Glutamatergic neuron (in vitro differentiated cells): Measurements from ENCODE around the gene XPO5. TPM values are rescaled to one million over a fixed set of nuclear protein-coding genes. Genes with fewer than 3 reads are reported as not detected.
A peak's percentile ranks its signal among the peaks of the same experiment; 100 is the strongest.

Experiments
- DNase-seq: peaks from one replicate; pipeline ENCODE4 v3.0.0; 2022
- H3K27ac Mint-ChIP-seq: one replicate; pipeline ENCODE4 v1.8.0; 2020; ENCODE audit warnings: mild to moderate bottlenecking, mixed read lengths, inconsistent platforms; ENCODE audit not compliant: unreplicated experiment
- H3K27me3 Mint-ChIP-seq: one replicate; pipeline ENCODE4 v1.8.0; 2020; ENCODE audit warnings: mild to moderate bottlenecking, moderate library complexity, mixed read lengths, inconsistent platforms; ENCODE audit not compliant: unreplicated experiment
- H3K36me3 Mint-ChIP-seq: one replicate; pipeline ENCODE4 v1.8.0; 2020; ENCODE audit warnings: mild to moderate bottlenecking, mixed read lengths, inconsistent platforms; ENCODE audit not compliant: unreplicated experiment
- H3K4me1 Mint-ChIP-seq: one replicate; pipeline ENCODE4 v1.8.0; 2020; ENCODE audit warnings: mild to moderate bottlenecking, low read depth, mixed read lengths, inconsistent platforms; ENCODE audit not compliant: unreplicated experiment
- H3K4me3 Mint-ChIP-seq: one replicate; pipeline ENCODE4 v1.8.0; 2020; ENCODE audit warnings: mild to moderate bottlenecking, mixed read lengths, inconsistent platforms; ENCODE audit not compliant: unreplicated experiment
- H3K9me3 Mint-ChIP-seq: one replicate; pipeline ENCODE4 v1.8.0; 2020; ENCODE audit warnings: mild to moderate bottlenecking, moderate library complexity, mixed read lengths, inconsistent platforms; ENCODE audit not compliant: unreplicated experiment
- total RNA-seq: library from RNA; stranded (reverse); fragmentation: NEBNext Ultra II Directional; extraction: Animal tissue kit (Norgen Biotek cat#: 25700); gene quantifications from one replicate; pipeline ENCODE4 v1.2.1, GENCODE V29; 2021; ENCODE audit not compliant: unreplicated experiment
- TF ChIP-seq, protein P1 (sequence below): fragments of 200-600 bp; sonication (generic); IDR thresholded peaks from one replicate; pipeline ENCODE4 v1.5.0; 2021; ENCODE audit not compliant: partially characterized antibody, unreplicated experiment

The XPO5 gene
- total RNA-seq, 1 donor from 2014 or later, result 52.7 TPM

DNA sequence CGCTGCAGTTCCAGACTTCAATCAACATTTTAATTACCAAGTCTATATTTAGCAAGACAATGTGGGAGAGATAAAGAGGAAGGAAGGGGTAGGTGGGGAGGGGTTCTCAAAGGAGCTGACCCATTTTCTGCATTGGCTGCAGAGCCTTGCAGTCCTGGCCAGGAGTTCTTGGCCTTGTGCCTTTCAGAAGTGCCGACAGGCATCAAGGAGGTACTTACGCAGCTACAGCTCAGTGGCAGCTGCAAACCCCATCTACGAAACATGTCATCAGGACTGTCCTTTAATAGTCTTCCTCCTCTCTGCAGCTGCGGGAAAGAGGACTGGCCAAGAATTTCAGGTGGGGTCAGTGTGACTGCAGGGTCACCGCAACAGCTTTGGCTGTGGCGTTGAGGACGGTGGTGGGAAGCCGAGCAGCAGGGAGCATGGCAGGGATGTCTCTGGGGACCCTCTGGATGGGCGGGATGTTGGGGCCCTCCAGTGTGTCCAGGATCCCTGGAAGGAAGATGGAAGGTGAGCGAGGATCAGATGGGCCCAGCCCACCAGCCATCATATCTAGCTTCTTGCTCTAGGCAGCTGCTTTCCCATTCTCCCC is 63.9 kb downstream of the XPO5 start:
- H3K36me3 Mint-ChIP-seq, result peaks cover 8% of the 10 kb centered on the region
- H3K27ac Mint-ChIP-seq, result no peak overlapping the region
- H3K4me1 Mint-ChIP-seq, result peaks cover 19% of the 10 kb centered on the region
- TF ChIP-seq, protein P1, sequence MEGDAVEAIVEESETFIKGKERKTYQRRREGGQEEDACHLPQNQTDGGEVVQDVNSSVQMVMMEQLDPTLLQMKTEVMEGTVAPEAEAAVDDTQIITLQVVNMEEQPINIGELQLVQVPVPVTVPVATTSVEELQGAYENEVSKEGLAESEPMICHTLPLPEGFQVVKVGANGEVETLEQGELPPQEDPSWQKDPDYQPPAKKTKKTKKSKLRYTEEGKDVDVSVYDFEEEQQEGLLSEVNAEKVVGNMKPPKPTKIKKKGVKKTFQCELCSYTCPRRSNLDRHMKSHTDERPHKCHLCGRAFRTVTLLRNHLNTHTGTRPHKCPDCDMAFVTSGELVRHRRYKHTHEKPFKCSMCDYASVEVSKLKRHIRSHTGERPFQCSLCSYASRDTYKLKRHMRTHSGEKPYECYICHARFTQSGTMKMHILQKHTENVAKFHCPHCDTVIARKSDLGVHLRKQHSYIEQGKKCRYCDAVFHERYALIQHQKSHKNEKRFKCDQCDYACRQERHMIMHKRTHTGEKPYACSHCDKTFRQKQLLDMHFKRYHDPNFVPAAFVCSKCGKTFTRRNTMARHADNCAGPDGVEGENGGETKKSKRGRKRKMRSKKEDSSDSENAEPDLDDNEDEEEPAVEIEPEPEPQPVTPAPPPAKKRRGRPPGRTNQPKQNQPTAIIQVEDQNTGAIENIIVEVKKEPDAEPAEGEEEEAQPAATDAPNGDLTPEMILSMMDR, result no peak
- peaks cover 20% of the 10 kb centered on the region for H3K27me3 Mint-ChIP-seq
- H3K9me3 Mint-ChIP-seq, result peaks cover 9% of the 10 kb centered on the region
- DNase-seq, result no peak
- peak overlapping the region; percentile 24 for H3K4me3 Mint-ChIP-seq

DNA sequence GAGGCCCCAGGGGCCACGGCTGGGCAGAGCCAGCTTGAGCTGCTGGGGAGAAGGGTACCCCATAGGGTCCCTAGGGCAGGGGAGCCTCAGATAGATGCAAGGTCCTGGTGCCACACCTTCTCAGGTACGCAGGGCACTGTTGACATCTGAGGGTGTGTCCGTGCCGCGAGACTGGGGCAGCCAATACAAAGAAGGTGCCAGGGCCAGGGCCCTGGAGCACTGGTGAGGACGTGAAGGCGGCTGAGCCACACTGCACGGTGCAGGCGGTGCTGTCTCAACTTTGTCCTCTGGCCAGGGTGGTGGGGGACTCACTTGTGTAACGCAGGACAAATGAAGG is 65.0 kb downstream of the XPO5 start:
- DNase-seq, result no peak
- Mint-ChIP-seq H3K4me3 (peak overlapping the region; percentile 82), H3K9me3 (peaks cover 9% of the 10 kb centered on the region), H3K4me1 (peaks cover 20% of the 10 kb centered on the region), H3K27ac (no peak overlapping the region), H3K27me3 (peaks cover 20% of the 10 kb centered on the region), H3K36me3 (peaks cover 8% of the 10 kb centered on the region)
- TF ChIP-seq, protein P1, result no peak

DNA sequence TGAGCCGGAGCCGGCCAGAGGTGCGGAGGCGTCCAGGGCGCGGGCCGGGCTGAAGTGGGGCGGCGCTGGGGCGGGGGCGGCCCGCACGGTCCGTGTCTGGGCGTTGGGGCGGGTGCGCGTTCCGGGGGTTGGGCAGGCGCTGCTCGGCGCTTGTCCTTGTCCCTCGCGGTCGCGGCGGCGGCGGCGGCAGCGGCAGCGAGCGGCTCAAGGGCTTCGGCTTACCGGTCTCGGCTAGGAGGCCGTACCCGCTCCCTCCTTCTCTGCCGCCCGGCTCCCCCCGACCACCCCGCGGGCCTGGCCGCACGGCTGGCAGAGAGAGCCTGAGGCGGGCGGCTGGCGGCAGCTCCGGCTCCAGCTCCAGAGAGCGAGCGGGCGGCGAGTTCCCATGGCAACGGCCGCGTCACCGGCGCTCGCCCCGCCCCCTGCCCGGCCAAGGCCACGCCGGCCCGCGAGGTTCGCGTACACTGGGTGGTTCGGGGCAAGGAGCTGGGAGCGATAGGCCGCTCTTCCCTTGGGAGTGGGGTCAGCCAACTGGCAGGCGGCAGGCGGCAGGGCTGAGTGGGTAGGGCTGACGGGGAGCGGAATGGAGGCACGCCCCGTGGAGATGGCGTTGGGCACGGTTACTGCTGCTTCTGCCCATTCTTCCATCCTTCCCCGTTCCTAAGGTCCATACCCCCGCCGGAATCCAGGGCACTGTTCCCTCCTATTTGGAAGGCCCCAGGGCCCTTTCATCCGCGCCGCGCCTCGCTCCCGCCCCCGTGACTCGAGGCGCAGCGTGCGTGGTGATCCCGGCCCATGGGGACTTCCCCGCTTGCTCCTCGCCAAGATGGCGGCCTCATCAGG is 65.6 kb downstream of the XPO5 start, which contains the start of gene LRRC73:
Gene LRRC73, minus strand, starts transcription at position 363 of the 843 bp plus-strand sequence. CDS start 561 bp downstream, outside the sequence.
- peak; percentile 95 for DNase-seq
- TF ChIP-seq, protein P1, result no peak
- H3K4me1 Mint-ChIP-seq, result peaks cover 17% of the 10 kb centered on the region
- H3K4me3 Mint-ChIP-seq, result peak within 1 kb of the TSS; percentile 91
- peak within 1 kb of the TSS; percentile 50 for H3K27ac Mint-ChIP-seq
- peaks cover 6% of the 10 kb centered on the region for H3K36me3 Mint-ChIP-seq
- H3K27me3 Mint-ChIP-seq, result peaks cover 20% of the 10 kb centered on the region
- H3K9me3 Mint-ChIP-seq, result peaks cover 8% of the 10 kb centered on the region

DNA sequence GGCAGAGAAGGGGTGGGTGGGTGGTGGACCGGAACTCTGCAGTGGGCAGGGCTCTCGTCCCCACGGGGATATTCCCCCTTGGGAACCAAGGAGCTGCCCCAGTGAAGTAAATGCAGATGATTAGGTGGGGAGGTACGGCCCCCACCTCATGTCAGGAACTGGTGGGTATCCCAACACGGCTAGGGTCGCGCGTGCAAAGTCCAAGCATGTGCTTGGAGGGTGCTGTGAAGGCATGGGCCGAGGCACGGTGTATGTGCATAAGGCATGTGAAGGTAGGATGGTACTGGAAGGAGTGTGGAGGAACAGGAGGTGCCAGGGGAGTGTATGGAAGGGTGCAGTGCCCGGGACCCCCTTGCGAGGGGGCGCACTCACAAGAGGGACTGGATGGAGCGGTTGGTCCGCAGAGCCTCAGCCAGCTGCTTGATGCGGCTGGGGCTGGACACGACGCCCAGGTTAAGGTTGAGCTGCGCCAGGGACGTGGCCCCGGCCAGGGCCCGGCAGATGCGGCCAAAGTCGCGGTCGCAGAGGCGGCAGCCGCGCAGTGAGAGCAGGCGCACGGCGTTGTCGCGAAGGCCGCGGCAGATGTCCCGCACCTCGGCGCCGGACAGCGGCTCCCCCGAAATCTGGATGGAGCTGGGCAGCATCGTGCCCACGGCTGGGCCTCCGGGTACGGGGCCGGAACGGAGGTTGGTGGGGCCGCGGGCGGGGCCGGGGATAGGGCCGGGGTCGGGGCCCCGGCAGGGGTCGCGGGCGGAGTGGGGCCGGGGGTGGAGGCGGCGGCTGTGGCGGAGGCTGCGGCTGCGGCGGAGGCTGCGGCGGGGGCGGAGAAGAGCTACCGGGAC is 66.5 kb downstream of the XPO5 start:
- peak; percentile 61 for DNase-seq
- Mint-ChIP-seq H3K4me1 (peaks cover 11% of the 10 kb centered on the region), H3K27me3 (peaks cover 20% of the 10 kb centered on the region), H3K4me3 (peak overlapping the region; percentile 91), H3K9me3 (peaks cover 6% of the 10 kb centered on the region), H3K36me3 (peaks cover 4% of the 10 kb centered on the region), H3K27ac (peak overlapping the region; percentile 50)
- TF ChIP-seq, protein P1, result no peak
